Hematopoietic multipotent progenitor cell treated with erythropoietin and hydrocortisone succinate and interleukin-3 and kit ligand, for 8 days (in vitro differentiated cells): Measurements from ENCODE around the gene ZNF205.
"Not testable (repeated sequence)": the region's sequence is repeated elsewhere in the genome, so short reads cannot be mapped to it uniquely, and the experiment has no call there.

Source experiments
- DNase-seq: peaks from one replicate; pipeline ENCODE4 v3.0.0-alpha.2; 2015

The ZNF205 gene

DNA sequence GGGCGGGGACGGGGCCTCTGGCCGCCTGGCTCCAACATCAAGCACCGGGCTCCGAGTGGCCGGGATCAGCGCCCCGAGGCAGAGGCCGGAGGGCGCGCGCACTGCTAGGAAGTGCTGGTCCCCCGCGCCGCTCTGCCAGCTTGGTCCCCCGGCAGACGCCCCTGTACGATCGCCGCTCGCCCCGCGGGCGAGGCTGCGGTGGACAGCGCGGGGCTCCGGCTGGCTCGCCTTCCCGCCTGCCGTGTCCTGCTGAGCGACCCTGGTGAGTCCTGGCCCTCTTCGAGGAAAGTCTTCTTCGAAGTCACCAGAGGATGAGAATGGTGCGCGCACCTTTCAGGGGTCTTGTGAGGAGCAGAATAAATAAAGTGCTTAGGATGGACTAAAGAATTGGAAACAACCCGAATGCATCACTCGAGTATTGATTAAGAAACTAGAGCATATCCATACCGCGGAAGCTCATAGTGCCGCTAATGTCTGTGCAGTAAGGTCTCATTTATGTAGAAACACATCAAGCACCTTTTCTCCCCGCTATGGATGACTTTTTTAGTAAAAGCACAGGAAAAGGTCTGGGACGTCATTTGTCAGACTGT is 22.8 kb downstream of the ZNF205 start:
- peak; percentile 40 for DNase-seq

DNA sequence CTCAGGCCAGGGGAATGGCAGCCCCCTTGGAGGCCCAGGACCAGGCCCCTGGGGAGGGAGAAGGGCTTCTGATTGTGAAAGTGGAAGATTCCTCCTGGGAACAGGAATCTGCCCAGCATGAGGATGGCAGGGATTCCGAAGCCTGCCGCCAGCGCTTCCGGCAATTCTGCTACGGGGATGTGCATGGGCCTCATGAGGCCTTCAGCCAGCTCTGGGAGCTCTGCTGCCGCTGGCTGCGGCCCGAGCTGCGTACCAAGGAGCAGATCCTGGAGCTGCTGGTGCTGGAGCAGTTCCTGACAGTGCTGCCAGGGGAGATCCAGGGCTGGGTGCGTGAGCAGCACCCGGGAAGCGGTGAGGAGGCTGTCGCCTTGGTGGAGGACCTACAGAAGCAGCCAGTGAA is 24.9 kb downstream of the ZNF205 start:
- DNase-seq: no peak

DNA sequence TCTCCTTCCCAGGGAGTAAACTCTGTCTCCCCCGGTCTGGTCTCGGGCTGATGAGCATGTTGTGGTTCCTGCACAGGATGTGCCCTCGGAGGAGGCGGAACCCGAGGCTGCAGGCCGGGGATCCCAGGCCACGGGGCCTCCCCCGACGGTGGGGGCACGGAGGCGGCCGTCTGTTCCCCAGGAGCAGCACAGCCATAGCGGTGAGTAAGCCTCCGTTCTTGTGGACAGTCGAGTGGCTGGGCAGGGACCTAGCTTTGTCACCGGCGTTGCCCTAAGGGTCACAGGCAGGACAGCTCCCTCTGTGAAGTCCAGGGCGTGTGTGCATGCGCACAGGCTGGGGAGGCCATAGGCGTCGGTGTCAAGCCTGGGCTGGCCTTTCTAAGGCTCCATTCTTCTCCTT is 26.0 kb downstream of the ZNF205 start:
- no peak for DNase-seq

DNA sequence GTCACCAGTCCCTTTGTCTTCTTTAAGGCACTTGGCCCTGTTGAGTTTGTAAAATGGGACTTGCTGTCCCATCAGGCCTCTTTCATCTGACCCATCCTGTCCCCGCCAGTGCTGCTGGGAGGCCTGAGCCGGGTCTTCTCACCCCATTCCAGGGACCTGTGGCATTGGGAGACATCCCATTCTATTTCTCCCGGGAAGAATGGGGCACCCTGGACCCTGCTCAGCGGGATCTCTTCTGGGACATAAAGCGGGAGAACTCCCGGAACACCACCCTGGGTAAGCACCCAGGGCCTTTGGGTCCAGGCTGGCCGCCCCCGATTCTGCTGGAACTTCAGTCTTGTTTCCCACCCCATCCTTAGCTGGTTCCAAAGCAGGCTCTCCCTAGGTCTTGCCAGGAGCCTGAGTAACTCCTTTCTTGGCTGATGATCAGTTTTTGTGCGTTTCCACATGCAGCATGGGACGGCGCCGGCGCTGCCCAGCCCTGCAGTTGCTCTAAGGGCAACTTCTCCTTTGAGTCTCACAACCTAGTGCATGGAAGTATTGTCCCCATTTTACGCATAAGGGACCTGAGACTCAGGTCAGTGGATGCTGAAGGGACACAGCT is 26.5 kb downstream of the ZNF205 start:
- no peak for DNase-seq

DNA sequence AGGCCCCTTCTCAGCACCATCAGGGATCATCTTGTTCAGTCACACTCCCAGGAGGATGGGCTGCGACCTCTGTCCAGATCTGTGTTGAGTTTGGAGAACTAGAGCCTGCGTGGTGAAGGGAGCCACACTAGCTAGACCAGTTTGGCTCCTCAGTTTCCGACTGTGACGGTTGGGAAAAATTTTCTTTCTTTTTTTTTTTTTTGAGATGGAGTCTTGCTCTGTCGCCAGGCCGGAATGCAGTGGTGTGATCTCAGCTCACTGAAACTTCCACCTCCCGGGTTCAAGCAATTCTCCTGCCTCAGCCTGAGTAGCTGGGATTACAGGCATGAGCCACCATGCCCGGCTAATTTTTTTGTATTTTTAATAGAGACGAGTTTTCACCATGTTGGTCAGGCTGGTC is 27.2 kb downstream of the ZNF205 start:
- DNase-seq: not testable (repeated sequence)

DNA sequence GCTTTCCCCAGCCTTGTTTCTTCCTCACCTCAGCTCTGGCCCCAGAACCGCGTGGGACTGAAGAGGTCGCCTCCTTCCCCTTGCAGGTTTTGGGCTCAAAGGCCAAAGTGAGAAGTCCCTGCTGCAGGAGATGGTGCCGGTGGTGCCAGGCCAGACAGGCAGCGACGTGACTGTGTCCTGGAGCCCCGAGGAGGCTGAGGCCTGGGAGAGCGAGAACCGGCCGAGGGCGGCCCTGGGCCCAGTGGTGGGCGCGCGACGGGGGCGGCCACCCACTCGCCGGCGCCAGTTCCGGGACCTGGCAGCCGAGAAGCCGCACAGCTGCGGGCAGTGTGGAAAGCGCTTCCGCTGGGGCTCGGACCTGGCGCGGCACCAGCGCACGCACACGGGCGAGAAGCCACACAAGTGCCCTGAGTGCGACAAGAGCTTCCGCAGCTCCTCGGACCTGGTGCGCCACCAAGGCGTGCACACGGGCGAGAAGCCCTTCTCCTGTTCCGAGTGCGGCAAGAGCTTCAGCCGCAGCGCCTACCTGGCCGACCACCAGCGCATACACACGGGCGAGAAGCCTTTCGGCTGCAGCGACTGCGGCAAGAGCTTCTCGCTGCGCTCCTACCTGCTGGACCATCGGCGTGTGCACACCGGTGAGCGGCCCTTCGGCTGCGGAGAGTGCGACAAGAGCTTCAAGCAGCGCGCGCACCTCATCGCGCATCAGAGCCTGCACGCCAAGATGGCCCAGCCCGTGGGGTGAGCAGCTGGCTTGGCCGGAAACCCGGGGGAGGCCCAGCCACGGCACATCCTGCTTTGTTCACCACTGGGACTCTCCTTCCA is 28.4 kb downstream of the ZNF205 start:
- no peak for DNase-seq

DNA sequence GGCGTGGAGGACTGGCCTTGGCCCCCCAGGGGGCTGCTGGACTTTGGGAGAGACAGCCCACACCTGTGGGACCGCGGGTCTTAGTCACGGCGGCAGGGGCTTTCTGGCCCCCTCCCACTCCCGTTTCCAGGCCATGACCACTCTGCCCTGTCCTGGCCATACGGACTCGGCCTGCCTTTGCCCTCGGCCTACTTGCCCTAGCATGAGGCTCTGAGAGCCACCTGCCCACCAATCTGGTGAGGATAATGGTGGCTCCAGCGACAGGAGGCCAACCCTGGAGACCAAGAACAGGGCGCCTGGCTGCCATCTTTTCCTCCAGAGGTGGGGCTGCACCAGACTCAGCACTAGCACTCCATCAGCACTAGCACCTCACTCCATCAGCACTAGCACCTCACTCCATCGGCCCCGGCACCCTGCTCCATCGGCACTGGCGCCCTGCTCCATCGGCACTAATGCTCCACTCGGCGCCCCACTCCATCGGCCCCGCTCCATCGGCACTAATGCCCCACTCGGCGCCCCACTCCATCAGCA is 29.5 kb downstream of the ZNF205 start:
- DNase-seq: no peak

DNA sequence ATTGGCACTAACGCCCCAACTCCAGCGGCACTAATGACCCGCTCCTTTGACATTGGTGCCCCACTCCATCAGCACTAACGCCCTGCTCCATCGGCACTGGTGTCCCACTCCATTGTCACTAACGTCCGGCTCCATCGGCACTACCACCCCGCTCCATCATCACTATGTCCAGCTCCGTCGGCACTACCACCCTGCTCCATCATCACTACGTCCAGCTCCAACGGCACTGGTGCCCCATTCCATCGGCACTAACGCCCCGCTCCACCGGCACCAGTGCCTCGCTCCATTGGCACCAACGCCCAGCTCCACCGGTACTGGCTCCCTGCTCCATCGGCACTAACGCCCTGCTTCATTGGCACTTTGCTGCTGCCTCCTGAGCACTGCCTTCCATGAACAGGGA is 29.9 kb downstream of the ZNF205 start:
- DNase-seq: no peak

DNA sequence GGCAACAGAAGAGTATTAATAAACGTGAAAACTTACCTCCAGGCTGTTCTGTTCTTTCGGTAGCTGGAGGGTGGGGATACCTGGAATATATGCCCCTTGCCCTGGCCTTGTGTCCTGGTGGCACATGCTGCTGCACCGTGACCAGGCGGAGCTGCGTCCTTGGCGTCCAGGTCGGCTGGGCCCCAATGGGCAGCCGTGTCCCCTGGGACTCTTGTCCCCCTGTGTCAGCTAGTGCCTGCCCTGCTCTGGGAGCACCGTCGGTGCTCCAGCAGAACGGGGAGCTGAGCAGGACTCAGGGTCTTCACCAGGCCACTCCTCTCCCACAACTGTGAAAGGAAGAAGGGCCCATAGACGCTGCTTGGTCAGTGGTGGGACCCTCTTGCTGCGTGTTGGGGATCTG is 30.4 kb downstream of the ZNF205 start:
- no peak for DNase-seq

DNA sequence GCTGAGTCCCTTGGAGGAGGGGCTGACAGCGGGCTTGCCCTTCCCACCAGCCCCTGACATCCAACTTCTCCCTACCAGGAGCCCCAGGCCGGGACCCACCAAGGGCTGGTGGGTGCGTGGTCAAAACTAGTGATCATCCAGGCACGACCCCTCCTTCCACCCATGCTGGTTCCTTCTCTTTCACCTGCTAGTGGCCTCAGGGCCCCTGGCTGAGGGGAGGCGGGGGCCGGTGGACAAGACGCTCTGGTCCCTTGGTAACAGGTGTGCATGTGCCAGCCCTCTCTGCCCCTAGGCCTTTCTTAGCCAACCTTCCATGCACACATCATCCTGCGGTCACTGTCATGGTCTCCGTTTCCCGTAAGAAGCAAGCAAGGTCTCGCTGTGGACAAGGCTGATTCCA is 30.8 kb downstream of the ZNF205 start:
- no peak for DNase-seq

DNA sequence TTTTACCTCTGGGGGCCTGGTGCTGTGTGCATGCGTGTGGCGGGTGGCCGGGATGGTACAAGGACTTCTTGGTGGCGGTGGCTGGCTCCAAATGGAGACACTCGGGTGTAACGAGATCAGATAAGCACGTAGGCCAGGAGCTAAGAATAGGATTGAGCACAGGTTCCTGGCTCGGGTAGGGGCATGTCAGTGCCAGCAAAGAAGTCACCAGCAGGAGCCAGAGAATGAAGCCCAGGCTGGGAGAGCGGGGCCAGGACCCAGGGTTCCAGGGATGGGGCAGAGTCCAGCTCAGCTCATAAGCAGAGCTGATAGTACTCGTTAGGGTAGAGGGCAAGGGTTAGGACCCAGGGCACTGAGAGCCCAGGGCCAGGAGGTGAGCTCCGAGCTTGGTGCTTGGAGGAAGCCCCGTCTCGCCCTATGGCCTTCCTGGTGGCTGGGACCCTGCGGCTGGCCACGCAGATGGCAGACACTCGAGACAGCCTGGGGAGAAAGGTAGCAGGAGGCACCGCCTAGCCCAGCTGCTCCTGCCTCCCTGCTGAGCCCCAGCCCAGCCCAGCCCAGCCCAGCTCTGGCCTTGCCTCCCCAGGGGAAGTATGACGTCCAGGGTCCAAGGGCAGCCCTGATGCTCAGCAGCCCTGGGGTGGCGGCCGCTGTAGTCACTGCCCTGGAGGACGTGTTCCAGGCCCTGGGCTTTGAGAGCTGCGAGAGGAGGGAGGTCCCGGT is 31.4 kb downstream of the ZNF205 start:
- no peak for DNase-seq

DNA sequence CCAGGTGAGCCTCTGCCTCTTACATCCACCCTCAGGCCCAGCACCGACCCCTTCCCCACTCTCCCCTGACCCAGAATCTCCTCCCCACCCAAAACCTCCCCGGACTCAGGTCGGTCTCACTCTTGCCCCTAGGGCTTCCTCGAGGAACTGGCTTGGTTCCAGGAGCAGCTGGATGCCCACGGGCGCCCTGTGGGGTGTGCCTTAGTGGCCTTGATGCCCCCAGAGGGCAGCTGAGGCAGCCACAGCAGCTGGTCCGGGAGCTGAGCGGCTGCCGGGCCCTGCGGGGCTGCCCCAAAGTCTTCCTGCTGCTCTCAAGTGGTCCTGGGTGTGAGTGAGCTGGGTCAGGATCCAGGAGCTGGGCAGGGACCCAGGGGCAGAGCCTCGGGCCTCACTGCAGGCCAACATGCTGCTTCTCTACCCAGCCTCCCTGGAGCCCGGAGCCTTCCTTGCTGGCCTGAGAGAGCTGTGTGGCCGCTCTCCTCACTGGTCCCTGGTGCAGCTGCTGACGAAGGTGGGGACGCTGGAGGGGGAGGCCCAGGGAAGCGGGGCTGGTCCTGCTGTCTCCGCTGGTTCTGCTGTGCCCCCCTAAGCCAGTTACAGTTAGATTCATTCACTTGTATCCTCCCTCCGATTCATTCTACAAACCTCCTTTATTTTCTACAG is 32.1 kb downstream of the ZNF205 start:
- no peak for DNase-seq

DNA sequence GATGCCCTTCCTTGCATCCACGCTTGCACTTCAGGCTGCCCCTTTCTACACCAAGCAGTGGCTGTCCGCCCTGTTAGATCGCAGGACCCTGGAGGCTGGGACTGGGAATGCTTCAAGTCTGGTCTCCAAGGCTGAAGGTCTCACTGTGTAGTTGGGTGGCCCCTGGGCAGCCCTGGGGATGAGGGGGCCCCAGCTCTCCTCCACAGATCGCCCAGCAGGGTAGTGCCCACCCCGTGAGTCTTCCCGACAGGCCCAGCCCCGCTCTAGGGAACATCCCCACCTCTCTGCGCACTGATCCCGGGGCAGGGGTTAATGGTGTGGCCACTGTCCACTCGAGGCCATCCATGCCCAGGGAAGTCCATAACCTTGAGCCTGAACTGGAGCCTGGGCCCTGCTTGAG is 32.8 kb downstream of the ZNF205 start:
- DNase-seq: no peak

DNA sequence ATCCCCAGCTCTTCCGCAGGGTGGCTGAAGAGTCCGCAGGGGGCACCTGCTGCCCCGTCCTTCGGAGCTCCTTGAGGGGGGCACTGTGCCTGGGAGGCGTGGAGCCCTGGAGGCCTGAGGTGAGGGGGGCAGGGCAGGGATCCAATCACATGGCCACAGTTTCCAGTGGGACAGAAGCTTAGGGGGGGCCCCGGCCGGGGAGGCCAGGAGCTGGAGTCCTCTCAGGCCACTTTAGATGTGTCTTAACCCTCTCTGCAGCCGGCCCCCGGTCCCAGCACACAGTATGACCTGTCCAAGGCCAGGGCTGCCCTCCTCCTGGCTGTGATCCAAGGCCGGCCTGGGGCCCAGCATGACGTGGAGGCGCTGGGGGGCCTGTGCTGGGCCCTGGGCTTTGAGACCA is 33.3 kb downstream of the ZNF205 start:
- no peak for DNase-seq

DNA sequence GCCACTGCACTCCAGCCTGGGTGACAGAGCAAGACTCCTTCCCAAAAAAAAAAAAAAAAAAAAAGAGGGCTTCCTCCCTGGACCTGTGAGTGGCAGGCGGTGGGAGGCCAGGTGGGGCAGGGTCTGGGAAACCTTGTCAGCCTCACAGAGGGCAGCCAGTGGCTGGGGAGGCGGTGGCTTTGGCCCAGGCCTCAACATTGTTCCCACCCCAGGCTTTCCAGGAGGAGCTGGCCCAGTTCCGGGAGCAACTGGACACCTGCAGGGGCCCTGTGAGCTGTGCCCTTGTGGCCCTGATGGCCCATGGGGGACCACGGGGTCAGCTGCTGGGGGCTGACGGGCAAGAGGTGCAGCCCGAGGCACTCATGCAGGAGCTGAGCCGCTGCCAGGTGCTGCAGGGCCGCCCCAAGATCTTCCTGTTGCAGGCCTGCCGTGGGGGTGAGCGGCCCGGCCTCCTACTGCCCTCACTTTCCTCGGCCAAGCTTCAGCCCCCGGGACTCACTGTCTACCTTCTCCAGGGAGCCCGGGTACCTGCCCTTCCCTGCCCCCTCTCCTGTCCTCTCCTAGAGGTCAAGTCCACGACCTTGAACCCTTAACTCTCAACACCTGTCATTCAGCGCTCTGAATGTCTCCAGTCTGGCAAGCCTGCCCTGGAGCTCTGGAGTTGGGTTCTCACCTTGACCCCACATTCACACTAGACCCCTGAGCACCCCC is 34.8 kb downstream of the ZNF205 start:
- no peak for DNase-seq

DNA sequence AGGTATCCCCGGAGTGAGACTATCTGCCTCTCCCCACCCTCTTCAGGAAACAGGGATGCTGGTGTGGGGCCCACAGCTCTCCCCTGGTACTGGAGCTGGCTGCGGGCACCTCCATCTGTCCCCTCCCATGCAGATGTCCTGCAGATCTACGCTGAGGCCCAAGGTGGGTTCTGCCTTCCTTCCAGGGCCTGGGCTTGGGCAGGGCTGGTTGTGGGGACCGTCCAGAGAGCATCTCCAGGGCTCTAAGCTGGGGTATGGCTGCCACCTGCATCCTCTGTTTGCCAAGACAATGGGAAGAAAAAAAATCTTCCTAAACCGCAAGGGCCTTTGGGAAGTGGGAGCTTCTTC is 35.3 kb downstream of the ZNF205 start:
- DNase-seq: no peak

DNA sequence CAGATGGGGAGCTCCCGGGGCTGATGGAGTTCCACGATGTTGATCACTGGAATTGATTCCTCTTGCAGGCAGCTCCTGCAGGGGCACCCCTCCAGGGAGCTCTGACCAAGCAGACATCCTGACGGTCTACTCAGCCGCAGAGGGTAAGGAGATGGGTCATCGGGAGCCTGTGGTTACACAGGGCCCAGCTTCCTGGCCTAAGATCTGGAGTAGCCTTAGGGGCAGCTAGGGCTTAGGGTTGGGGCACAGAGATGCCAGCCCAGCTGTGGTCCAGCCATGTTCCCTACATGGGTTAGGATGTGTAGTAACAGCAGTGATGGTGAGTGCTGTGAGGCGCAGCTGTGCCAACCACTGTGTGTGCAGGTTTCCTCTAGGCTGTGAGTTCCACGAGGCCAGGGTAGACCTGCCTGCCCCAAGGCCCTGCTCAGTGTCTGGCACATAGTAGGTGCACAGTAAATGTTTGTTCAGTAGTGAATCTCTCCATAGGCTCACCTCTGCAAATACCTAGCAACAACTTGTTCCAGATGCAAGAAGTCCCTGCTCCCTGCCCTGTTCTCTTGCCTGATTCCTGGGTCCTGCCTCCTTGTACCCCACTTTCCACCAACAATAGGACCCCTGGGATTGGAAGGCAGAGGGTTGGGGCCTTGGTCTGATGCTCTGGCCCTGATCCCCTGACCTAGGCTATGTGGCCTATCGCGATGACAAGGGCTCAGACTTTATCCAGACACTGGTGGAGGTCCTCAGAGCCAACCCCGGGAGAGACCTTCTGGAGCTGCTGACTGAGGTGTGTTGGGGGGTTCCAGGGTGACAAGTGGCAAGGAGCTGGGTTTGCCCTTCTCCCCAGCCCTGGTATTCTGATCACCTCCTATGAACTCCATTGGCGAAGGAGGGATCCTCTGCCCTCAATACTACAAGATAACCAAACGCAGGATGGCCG is 36.1 kb downstream of the ZNF205 start:
- DNase-seq: no peak

DNA sequence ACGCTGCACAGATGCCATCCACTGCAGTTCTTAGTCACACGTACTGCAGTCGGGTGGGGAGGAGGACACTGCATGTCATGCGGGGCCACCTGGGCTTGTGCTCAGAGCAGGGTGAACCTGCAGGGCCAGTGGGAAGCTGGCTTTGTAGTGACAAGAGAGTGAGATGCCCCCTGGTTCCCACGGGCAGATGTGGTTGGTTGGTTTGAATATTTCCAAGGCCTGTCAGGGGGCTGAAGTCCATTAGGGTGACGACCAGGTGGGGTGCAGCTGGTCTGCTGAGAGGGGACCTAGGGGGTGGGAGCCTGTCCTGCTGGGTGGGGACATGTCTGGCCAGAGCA is 36.8 kb downstream of the ZNF205 start:
- DNase-seq: no peak

DNA sequence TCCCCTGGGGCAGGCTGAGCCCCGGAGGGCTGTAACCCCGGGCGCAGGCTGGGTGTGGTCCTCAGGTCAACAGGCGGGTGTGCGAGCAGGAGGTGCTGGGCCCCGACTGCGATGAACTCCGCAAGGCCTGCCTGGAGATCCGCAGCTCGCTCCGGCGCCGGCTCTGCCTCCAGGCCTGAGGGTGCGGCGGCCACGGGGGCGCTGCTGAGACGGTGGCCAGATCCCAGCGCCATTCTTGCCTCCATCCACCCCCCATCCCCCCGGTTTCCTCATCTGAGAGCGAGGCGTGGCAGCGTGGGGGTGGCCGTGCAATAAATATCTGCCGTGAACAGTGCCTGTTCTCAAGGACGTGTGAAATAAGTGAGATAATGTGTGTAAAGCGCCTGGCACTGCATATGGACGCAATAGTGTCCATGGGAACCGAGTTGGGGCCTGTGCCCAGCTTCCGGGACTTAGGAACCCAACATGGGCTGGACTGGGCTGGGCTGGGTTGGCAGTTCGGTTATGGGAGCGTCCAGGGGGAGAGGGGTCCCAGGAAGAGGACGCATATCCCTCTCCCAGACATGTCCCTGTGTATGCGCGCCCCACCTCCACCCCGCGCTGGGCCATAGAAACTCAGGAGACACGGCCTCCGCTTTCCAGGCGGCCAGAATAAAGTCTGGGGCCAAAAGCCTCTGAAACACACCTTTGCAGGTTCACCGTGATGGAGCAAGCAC is 37.4 kb downstream of the ZNF205 start:
- peak; percentile 87 for DNase-seq

DNA sequence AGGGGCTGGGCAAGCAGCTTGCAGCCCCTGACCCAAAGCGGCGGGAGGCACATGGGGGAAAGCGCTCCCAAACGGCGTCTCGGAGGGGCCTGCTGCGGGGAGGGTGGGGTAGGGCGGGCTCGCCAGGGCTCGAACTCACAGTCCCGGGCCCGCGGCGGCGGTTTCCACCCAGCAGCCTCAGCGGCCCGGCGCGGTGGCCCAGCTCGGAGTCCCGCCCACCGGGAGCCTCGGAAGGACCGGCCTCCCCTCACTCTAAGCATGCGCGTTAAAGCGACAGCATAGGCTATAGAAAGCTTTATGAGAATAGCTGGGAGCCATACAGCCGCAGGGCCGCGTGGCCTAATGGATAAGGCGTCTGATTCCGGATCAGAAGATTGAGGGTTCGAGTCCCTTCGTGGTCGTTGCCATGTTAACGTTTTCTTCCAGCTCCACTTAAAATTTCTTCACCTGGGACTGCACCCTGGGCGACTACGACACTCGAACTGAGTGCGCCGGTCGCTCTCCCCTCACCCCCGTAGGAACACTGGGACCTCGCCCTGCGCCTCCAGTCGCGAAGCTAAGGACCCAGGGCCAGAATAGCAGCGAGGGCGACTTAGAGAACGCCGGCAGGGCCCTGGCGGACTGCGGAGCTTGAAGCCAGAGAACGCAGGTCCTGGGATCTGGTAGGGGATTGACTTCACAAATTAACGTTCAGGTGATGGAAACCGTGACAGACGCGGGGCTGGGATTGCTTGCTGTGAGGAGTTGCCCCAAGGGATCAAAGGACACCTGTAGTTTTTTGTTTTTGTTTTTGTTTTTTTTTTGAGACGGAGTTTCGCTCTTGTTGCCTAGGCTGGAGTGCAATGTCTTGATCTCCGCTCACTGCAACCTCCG is 38.2 kb downstream of the ZNF205 start:
- DNase-seq: peak; percentile 98
